ENCODE results near the gene CTAGE9.

GRCh38 chr6:131731224-131731623, 20.4 kb upstream of the CTAGE9 start:
- no peak for TF ChIP-seq EZH2 (IDR thresholded peaks at IDR 0.05; ENCODE audit: low read length, unreplicated experiment)
- no peak for TF ChIP-seq CTCF (conservative IDR thresholded peaks at IDR 0.05; ENCODE audit: low read depth, low read length)
- TF ChIP-seq EZH2phosphoT487 (IDR thresholded peaks at IDR 0.05; ENCODE audit: borderline replicate concordance, low read length): no peak
